BLaER1 treated with 17β-estradiol and CSF1 and Interleukin-3, amounts not matched to agents 10 nM and 100 nM (cell line): ENCODE measurements around the gene ZNF174.

ENCODE experiments used
- H3K27ac ChIP-seq, 11 experiments: shearing (Covaris generic); formaldehyde crosslinking; 2 replicates each; pipeline ENCODE4 v1.8.1; 2022
- H3K27me3 ChIP-seq, 11 experiments: shearing (Covaris generic); formaldehyde crosslinking; 2 replicates each; pipeline ENCODE4 v1.8.1; 2022
- H3K36me3 ChIP-seq, 11 experiments: shearing (Covaris generic); formaldehyde crosslinking; 2 replicates each; pipeline ENCODE4 v1.8.1; 2022
- H3K4me1 ChIP-seq, 10 experiments: shearing (Covaris generic); formaldehyde crosslinking; 2 replicates each; pipeline ENCODE4 v1.8.1; 2022
- H3K4me2 ChIP-seq, 11 experiments: shearing (Covaris generic); formaldehyde crosslinking; 2 replicates each; pipeline ENCODE4 v1.8.1; 2022
- H3K4me3 ChIP-seq, 10 experiments: shearing (Covaris generic); formaldehyde crosslinking; 2 replicates each; pipeline ENCODE4 v1.8.1; 2022
- H3K9ac ChIP-seq, 11 experiments: shearing (Covaris generic); formaldehyde crosslinking; 2 replicates each; pipeline ENCODE4 v1.8.1; 2022
- H3K9me3 ChIP-seq, 11 experiments: shearing (Covaris generic); formaldehyde crosslinking; replicated peaks in 1 of 11; 2 replicates each; pipeline ENCODE4 v1.8.1; 2022
- H4K20me1 ChIP-seq, 11 experiments: shearing (Covaris generic); formaldehyde crosslinking; 2 replicates each; pipeline ENCODE4 v1.8.1; 2022
- Cebpa-rat ChIP-seq, 11 experiments: shearing (Covaris generic); IDR thresholded peaks; 2 replicates each; pipeline ENCODE4 v1.8.1; 2022

ZNF174 gene

GRCh38 chr16:3400779-3401688 lies at the start of gene ZNF174, which contains the start of gene ZSCAN32:
ZNF174 (plus strand) TSS chr16:3401215; CDS start chr16:3402005, 790 bp downstream.
ZSCAN32 (minus strand) TSS chr16:3401004; CDS start chr16:3397557, 3,447 bp downstream.
- no peak for TF ChIP-seq Cebpa-rat (IDR thresholded peaks at IDR 0.05)
- H3K4me2 ChIP-seq: peak within 1 kb of the TSS; percentile 87 to 94 (median 92)
- no peaks in the 10 kb centered on the region for H3K27me3 ChIP-seq
- peak within 1 kb of the TSS; percentile 84 to 98 (median 94) for H3K9ac ChIP-seq
- peaks cover 71 to 81% (median 77%) of the 10 kb centered on the region in 11 experiments for H3K9me3 ChIP-seq
- peak within 1 kb of the TSS; percentile 80 to 93 (median 89) for H3K27ac ChIP-seq
- peak within 1 kb of the TSS; percentile 78 to 97 (median 90) for H3K4me3 ChIP-seq
- peaks cover 66 to 75% (median 69%) of the 10 kb centered on the region in 11 experiments for H3K36me3 ChIP-seq
- H4K20me1 ChIP-seq: no peaks in the 10 kb centered on the region
- H3K4me1 ChIP-seq: peaks cover 11 to 29% (median 15%) of the 10 kb centered on the region in 10 experiments; a peak in 19 of 20 replicates

- Histone ChIP-seq H3K9ac (no peak within 1 kb of the TSS), H3K27ac (no peak within 1 kb of the TSS), H3K4me2 (no peak within 1 kb of the TSS), H3K4me3 (0 out of 20 replicates have a peak within 1 kb of the TSS, but pooled peaks of 1 of the 10 experiments have one; percentile 14), H4K20me1 (no peaks in the 10 kb centered on the region), H3K36me3 (peaks cover 0 to 4% (median 0%) of the 10 kb centered on the region in 11 experiments; a peak in 1 of 22 replicates), H3K27me3 (no peaks in the 10 kb centered on the region), H3K9me3 (peaks cover 59 to 93% (median 70%) of the 10 kb centered on the region in 11 experiments), H3K4me1 (peaks cover 0 to 17% (median 9%) of the 10 kb centered on the region in 10 experiments; a peak in 14 of 20 replicates)
- TF ChIP-seq Cebpa-rat (IDR thresholded peaks at IDR 0.05): no peak
Measured at GRCh38 chr16:3355589-3355988, 45.4 kb upstream of the ZNF174 start, which contains the start of gene OR2C1. OR2C1 (plus strand) TSS chr16:3355889; CDS start chr16:3355941, 52 bp downstream.

GRCh38 chr16:3356118-3356517 lies 44.9 kb upstream of the ZNF174 start:
- Histone ChIP-seq H3K27ac (no peak overlapping the region), H3K9me3 (peaks cover 59 to 95% (median 71%) of the 10 kb centered on the region in 11 experiments), H3K9ac (no peak overlapping the region), H4K20me1 (no peaks in the 10 kb centered on the region), H3K4me2 (no peak overlapping the region), H3K27me3 (no peaks in the 10 kb centered on the region), H3K36me3 (peaks cover 0 to 4% (median 0%) of the 10 kb centered on the region in 11 experiments; a peak in 1 of 22 replicates), H3K4me1 (peaks cover 0 to 17% (median 9%) of the 10 kb centered on the region in 10 experiments; a peak in 14 of 20 replicates), H3K4me3 (no peak overlapping the region)
- TF ChIP-seq Cebpa-rat (IDR thresholded peaks at IDR 0.05): no peak

- Histone ChIP-seq H3K4me3 (no peak overlapping the region), H3K4me2 (no peak overlapping the region), H4K20me1 (no peaks in the 10 kb centered on the region), H3K4me1 (peaks cover 0 to 9% (median 4%) of the 10 kb centered on the region in 10 experiments; a peak in 14 of 20 replicates), H3K36me3 (peaks cover 0 to 4% (median 0%) of the 10 kb centered on the region in 11 experiments; a peak in 1 of 22 replicates), H3K27ac (no peak overlapping the region), H3K9ac (no peak overlapping the region), H3K9me3 (peaks cover 40 to 81% (median 66%) of the 10 kb centered on the region in 11 experiments), H3K27me3 (no peaks in the 10 kb centered on the region)
- TF ChIP-seq Cebpa-rat (IDR thresholded peaks at IDR 0.05): no peak
Measured at GRCh38 chr16:3358871-3359270, 42.1 kb upstream of the ZNF174 start.

- Histone ChIP-seq H4K20me1 (no peaks in the 10 kb centered on the region), H3K9me3 (peaks cover 3 to 40% (median 29%) of the 10 kb centered on the region in 11 experiments; a peak in 20 of 22 replicates), H3K27ac (no peak overlapping the region), H3K36me3 (peaks cover 0 to 4% (median 0%) of the 10 kb centered on the region in 11 experiments; a peak in 2 of 22 replicates), H3K9ac (no peak overlapping the region), H3K4me2 (no peak overlapping the region), H3K4me3 (no peak overlapping the region), H3K4me1 (peaks cover 0 to 9% (median 0%) of the 10 kb centered on the region in 10 experiments; a peak in 1 of 20 replicates), H3K27me3 (no peaks in the 10 kb centered on the region)
- no peak for TF ChIP-seq Cebpa-rat (IDR thresholded peaks at IDR 0.05)
Measured at GRCh38 chr16:3362931-3363330, 38.1 kb upstream of the ZNF174 start.

- no peak for TF ChIP-seq Cebpa-rat (IDR thresholded peaks at IDR 0.05)
- H3K4me2 ChIP-seq: no peak overlapping the region
- peaks cover 0 to 9% (median 0%) of the 10 kb centered on the region in 10 experiments; a peak in 1 of 20 replicates for H3K4me1 ChIP-seq
- no peaks in the 10 kb centered on the region for H4K20me1 ChIP-seq
- H3K27ac ChIP-seq: no peak overlapping the region
- peaks cover 0 to 4% (median 0%) of the 10 kb centered on the region in 11 experiments; a peak in 2 of 22 replicates for H3K36me3 ChIP-seq
- H3K27me3 ChIP-seq: no peaks in the 10 kb centered on the region
- peak overlapping the region in 3 of 10 experiments; percentile 45 to 64 (median 63); a peak in 2 of 20 replicates for H3K4me3 ChIP-seq
- H3K9ac ChIP-seq: no peak overlapping the region
- H3K9me3 ChIP-seq: peaks cover 3 to 39% (median 26%) of the 10 kb centered on the region in 11 experiments; a peak in 20 of 22 replicates
Measured at GRCh38 chr16:3363793-3364192, 37.2 kb upstream of the ZNF174 start.

- peaks cover 3 to 37% (median 24%) of the 10 kb centered on the region in 11 experiments; a peak in 19 of 22 replicates for H3K9me3 ChIP-seq
- H3K4me2 ChIP-seq: peak overlapping the region; percentile 43 to 71 (median 56)
- H3K27me3 ChIP-seq: no peaks in the 10 kb centered on the region
- H4K20me1 ChIP-seq: no peaks in the 10 kb centered on the region
- peak overlapping the region; percentile 40 to 77 (median 74); a peak in 21 of 22 replicates for H3K9ac ChIP-seq
- peak overlapping the region; percentile 50 to 84 (median 77); a peak in 21 of 22 replicates for H3K27ac ChIP-seq
- H3K36me3 ChIP-seq: peaks cover 0 to 4% (median 0%) of the 10 kb centered on the region in 11 experiments; a peak in 2 of 22 replicates
- peak in 3 of 11 experiments; percentile 31 to 67 (median 41); a peak in 2 of 22 replicates for TF ChIP-seq Cebpa-rat (IDR thresholded peaks at IDR 0.05)
- H3K4me3 ChIP-seq: peak overlapping the region; percentile 45 to 71 (median 62)
- peaks cover 0 to 9% (median 0%) of the 10 kb centered on the region in 10 experiments; a peak in 1 of 20 replicates for H3K4me1 ChIP-seq
Measured at GRCh38 chr16:3364774-3365427, 36.1 kb upstream of the ZNF174 start.

- H3K36me3 ChIP-seq: peaks cover 0 to 4% (median 0%) of the 10 kb centered on the region in 11 experiments; a peak in 2 of 22 replicates
- H3K27me3 ChIP-seq: no peaks in the 10 kb centered on the region
- TF ChIP-seq Cebpa-rat (IDR thresholded peaks at IDR 0.05): no peak
- no peaks in the 10 kb centered on the region for H4K20me1 ChIP-seq
- no peak overlapping the region for H3K4me3 ChIP-seq
- H3K4me1 ChIP-seq: peaks cover 0 to 9% (median 0%) of the 10 kb centered on the region in 10 experiments; a peak in 2 of 20 replicates
- H3K9ac ChIP-seq: no peak overlapping the region
- no peak overlapping the region for H3K27ac ChIP-seq
- no peak overlapping the region for H3K4me2 ChIP-seq
- peaks cover 0 to 26% (median 0%) of the 10 kb centered on the region in 11 experiments; a peak in 18 of 22 replicates for H3K9me3 ChIP-seq
Measured at GRCh38 chr16:3369073-3369472, 31.9 kb upstream of the ZNF174 start.
